Progenitor cell of endocrine pancreas (in vitro differentiated cells): ENCODE results near the gene UTS2B. TPM values are rescaled to one million over a fixed set of nuclear protein-coding genes. Genes with fewer than 3 reads are reported as not detected.

ENCODE experiments used
- DNase-seq: peaks from one replicate; pipeline ENCODE4 v3.0.0; 2021; ENCODE audit warnings: low spot score; ENCODE audit not compliant: unreplicated experiment
- H3K27ac Mint-ChIP-seq: 2 replicates; pipeline ENCODE4 v1.8.0; 2021; ENCODE audit warnings: mild to moderate bottlenecking, moderate library complexity, mixed read lengths
- H3K27me3 Mint-ChIP-seq: 2 replicates; pipeline ENCODE4 v1.8.0; 2021; ENCODE audit warnings: mixed read lengths
- H3K36me3 Mint-ChIP-seq: 2 replicates; pipeline ENCODE4 v1.8.0; 2022; ENCODE audit warnings: mixed read lengths; ENCODE audit not compliant: insufficient read depth
- H3K4me1 Mint-ChIP-seq: 2 replicates; pipeline ENCODE4 v1.8.0; 2021; ENCODE audit warnings: low read depth, mixed read lengths
- H3K4me3 Mint-ChIP-seq: 2 replicates; pipeline ENCODE4 v1.8.0; 2021; ENCODE audit warnings: low read depth, mild to moderate bottlenecking, moderate library complexity, mixed read lengths
- H3K9me3 Mint-ChIP-seq: 2 replicates; pipeline ENCODE4 v1.8.0; 2021; ENCODE audit warnings: low read depth, mixed read lengths
- CTCF ChIP-seq: fragments of 200-600 bp; sonication (generic); IDR thresholded peaks from one replicate; pipeline ENCODE4 v1.5.0; 2021; ENCODE audit warnings: antibody characterized with exemption, mild to moderate bottlenecking; ENCODE audit not compliant: unreplicated experiment
- total RNA-seq: library from RNA; stranded (reverse); gene quantifications from 2 replicates; pipeline ENCODE4 v1.2.1, GENCODE V29; 2021

The UTS2B gene
- total RNA-seq, 1 donor from 2014 or later: 0.62 TPM

DNA sequence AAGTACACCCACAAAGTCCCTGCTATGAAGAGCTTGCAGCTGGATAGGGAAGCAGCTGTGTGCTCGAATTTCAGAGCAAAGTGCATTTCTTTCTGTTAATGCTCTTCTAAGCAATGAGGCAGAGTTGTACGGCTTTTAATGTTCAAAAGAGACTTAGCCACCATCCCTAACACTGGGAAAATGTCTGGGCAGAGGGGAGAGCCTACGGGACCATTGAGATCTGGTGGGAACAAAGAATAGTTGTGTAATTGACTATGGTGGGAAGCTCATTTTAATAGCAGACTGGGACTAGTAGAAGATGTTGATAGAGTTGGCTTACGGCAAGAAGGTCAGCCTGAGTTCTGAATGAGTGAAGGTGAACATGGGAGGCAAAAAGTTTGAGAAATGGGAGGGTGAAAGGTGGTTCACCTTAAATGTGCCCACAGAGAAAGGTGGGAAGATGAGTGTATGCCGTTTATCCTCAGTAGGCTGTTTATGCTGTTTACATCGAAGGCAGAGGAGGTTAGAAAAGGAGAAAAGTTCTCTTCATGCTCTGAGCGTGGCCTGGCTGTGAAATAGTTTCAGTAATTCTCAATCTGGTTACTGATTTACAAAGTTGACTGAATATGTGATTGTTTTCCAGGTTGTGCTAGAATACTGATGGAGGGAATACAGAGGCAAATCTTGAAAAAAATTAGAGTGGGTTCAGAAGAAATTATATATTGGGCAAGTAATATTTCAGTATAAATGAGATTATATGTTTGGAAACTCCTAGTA lies 22.9 kb upstream of the UTS2B start:
- TF ChIP-seq CTCF: no peak
- no peak overlapping the region for H3K4me3 Mint-ChIP-seq
- DNase-seq: no peak
- no peaks in the 10 kb centered on the region for H3K9me3 Mint-ChIP-seq
- H3K27me3 Mint-ChIP-seq: no peaks in the 10 kb centered on the region
- H3K4me1 Mint-ChIP-seq: peaks cover 24% of the 10 kb centered on the region
- peaks cover 2% of the 10 kb centered on the region for H3K36me3 Mint-ChIP-seq
- no peak overlapping the region for H3K27ac Mint-ChIP-seq

DNA sequence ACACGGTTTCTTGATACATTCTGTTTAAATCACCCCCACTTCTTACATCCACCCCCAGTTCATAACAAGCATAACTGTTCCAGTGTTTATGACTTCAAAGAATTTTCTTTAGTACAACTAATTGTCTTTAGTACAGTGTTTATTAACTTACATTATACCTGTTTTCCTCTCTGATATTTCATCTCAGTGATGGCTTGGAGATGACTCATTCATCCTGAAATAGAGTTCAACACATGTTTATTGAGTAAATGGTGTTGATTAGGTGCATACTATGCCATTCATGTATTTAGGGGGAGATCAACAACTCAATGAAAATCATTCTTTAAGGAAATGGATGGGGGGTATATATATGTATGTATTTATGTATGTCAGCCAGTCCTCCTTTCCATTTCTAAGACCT lies 21.7 kb upstream of the UTS2B start:
- Mint-ChIP-seq H3K27me3 (no peaks in the 10 kb centered on the region), H3K4me1 (peaks cover 35% of the 10 kb centered on the region), H3K27ac (no peak overlapping the region), H3K4me3 (no peak overlapping the region), H3K36me3 (peaks cover 1% of the 10 kb centered on the region), H3K9me3 (no peaks in the 10 kb centered on the region)
- TF ChIP-seq CTCF: no peak
- no peak for DNase-seq

DNA sequence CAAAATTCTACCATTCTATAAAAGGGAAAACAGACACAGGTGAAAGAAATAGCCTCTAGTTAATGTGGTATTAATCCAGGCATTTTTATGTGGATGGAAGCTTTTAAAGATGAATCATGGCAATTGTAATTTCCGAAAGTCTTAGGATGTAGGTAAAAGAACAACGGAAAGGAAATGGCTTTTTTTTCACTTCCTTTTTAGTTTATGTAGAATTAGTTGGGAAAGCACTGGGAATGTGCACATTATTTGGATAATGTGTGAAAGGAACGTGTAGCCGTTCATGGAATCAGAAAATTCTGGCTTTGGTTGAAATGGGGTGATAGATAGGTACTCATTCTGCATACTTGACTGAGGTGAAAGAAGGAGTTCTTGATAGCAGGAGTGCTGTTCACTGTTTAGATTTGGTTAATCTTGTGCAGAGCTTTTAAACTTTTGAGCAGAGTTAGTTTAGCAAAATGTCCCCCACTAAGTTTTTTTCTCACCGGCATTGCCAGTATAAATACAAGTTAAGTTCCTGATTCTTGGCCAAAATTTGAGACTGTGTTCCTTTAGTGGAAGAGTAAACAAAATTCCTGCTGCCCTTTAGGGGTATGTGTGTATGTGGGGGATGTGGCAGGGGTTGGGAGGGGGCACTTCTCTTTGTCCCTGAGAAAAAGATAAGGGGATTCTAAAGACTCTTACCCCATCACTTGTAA lies 20.2 kb upstream of the UTS2B start:
- Mint-ChIP-seq H3K27me3 (no peaks in the 10 kb centered on the region), H3K27ac (peak overlapping the region; percentile 47), H3K4me3 (no peak overlapping the region), H3K36me3 (no peaks in the 10 kb centered on the region), H3K4me1 (peaks cover 33% of the 10 kb centered on the region), H3K9me3 (no peaks in the 10 kb centered on the region)
- DNase-seq: no peak
- TF ChIP-seq CTCF: no peak

DNA sequence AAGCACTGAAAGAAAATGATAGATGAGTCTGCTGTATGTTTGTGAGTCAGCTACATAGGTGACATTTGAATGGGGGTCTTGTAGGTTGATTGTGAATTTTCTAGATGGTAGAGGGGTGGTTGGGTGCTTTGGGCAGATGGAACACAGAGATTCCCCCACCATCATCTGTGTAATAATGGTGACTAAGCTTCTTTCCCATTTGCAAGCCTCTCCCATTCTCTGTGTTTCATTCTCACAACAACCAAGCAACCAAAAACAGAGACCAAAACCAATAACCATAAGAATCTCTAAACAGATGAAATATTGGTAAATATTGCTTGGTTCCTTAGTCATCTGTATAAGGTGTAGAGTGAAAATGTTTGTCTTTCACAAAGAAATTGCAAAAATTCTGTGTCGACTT lies 17.8 kb upstream of the UTS2B start:
- no peaks in the 10 kb centered on the region for H3K27me3 Mint-ChIP-seq
- no peak overlapping the region for H3K27ac Mint-ChIP-seq
- no peak overlapping the region for H3K4me3 Mint-ChIP-seq
- no peaks in the 10 kb centered on the region for H3K36me3 Mint-ChIP-seq
- no peak for DNase-seq
- peaks cover 43% of the 10 kb centered on the region for H3K4me1 Mint-ChIP-seq
- TF ChIP-seq CTCF: no peak
- H3K9me3 Mint-ChIP-seq: no peaks in the 10 kb centered on the region

DNA sequence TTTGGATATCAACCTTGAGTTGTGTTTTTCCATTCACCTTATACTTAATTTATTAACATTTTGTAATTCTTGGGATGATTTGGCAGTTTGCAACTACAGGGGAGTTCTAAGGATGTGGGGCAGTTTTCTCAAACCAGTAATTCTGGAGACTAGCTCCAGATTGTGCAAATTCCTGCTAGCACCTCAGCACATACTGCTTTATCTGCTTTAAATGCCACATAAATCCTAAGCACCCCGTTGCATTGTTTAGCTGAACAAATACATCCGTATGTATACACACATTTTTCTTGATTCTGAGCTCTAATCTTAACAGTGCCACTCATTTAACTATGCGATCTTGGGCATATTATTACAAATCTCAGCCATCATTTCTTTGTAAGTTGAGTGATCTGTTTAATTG lies 16.9 kb upstream of the UTS2B start:
- Mint-ChIP-seq H3K4me1 (peaks cover 48% of the 10 kb centered on the region), H3K9me3 (no peaks in the 10 kb centered on the region), H3K27ac (no peak overlapping the region), H3K36me3 (no peaks in the 10 kb centered on the region), H3K27me3 (no peaks in the 10 kb centered on the region), H3K4me3 (no peak overlapping the region)
- DNase-seq: no peak
- TF ChIP-seq CTCF: no peak
